ENCODE results near the gene STARD5.

The STARD5 gene

DNA sequence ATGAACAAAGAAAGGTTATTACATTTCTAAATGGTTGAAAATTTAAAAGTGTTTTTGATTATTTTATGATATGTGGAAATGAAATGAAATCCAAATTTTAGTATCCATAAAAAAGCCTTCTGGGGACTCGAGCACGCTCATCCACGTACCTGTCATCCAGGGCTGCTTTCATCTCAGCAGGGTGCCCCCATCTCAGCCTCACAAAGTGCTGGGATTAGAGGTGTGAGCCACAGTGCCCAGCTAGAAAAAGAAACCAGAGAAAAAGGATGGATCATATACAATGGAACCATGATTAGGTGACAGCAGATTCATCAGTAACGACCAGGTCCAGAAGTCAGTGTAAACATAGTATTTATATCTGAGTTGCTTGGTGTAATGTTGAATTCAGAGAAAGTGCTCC lies 49.7 kb downstream of the STARD5 start:
- no peak for DNase-seq (ENCODE audit: low spot score)

DNA sequence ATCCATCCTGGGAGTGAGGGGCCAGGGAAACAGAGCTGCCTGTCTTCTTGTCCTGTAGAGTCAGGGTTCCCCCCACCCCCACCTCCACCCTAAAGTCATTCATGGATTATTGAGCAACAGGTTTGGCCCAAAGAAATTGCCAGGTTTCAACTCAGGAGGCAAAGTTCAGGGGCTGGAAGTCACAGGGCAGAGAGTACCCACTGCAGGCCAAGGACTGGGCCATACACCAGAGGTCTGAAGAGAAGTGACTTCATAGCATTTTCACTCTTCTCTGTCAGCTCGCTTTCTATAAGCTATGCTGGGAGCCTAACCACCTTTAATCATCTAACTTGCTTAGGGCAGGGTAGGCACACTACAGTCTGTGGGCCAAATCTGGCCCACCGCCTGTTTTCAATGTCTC lies 50.1 kb downstream of the STARD5 start:
- DNase-seq (ENCODE audit: low spot score) = no peak

DNA sequence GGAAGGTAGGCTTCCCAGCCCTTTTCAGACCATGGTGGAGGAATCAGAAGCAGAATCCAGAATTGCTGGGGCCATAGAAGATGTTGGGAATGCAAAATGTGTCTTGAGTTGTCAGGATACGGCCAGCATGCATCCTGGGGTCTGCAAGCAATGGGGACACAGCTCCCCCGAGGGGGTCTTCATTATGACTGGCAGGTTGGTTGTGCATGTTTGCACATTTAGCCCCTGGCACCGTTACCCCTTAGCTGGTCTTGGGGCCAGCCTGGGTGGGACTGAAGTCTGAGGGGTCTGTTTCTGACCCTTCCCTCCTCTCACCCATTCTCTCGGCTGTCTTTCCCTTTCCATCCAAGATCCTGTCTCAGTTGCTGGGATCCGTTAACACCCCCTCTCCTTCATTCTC lies 50.7 kb downstream of the STARD5 start:
- DNase-seq (ENCODE audit: low spot score) = no peak

DNA sequence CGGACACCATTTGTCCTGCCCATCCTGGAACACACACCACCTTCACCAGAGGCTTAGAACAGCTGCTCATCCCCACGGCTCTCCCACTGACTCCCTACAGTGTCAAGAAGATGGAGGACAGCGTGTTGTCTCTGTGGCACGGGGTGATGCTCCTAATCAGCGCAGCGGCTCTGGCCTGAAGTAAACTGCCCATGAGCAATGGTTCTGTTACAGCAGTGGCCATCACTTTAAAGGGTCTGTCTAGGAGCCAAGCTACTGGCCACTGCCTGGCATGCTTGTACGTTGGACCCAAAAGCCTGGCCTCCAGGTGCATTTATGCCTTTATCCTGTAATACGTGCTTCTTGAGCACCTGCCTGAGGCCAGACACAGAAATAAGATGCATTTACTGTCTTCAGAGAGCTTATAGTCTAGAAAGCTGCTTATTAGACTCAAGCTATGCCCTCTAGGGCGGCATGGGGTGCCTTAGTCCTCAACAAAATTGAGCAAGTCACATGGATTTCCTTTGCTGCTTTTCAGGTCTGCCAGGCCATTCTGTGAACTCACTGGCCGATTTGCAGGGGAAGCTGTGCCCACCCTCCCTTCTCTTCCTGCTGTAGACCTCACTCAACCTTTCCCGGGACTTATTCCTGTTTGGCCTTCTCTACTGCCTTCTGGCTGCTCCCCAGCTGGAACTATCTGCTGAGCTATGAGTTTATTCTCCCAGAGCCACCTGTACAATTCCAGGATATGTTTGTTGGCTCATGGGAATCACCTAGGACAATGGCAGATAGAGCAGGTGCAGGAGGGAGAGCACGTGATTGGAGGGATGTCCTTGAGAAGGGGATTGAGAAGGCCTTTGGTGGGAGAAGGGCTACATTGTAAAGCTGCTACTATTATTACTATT lies 51.9 kb downstream of the STARD5 start:
- DNase-seq (ENCODE audit: low spot score) = no peak

DNA sequence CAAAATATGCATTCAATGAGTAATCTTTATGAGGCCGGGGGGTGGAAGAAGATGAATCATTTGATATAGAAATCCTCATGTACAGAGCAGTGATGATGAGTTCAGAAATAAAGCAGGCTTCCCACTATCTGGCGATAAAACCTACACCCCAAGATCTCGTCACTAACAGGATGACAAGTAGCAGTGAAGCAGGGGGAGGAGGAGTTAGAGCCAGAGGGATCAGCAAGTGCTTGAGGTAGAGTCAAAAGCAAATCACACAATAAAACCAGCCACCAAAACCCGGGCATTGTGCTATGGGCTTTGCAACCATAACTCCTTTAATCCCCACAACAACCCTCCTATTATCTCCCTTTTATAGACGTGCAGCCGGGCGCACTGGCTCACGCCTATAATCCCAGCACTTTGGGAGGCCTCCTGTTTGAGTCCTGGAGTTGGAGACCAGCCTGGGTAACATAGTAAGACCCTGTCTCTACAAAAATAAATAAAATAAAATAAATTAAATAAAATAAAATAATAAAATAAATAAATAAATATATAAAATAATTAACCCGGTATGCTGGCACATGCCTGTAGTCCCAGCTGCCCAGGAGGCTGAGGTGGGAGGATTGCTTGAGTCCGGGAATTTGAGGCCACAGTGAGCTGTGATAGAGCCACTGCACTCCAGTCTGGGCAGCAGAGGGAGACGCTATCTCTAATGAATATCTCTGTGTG lies 53.0 kb downstream of the STARD5 start:
- no peak for DNase-seq (ENCODE audit: low spot score)

DNA sequence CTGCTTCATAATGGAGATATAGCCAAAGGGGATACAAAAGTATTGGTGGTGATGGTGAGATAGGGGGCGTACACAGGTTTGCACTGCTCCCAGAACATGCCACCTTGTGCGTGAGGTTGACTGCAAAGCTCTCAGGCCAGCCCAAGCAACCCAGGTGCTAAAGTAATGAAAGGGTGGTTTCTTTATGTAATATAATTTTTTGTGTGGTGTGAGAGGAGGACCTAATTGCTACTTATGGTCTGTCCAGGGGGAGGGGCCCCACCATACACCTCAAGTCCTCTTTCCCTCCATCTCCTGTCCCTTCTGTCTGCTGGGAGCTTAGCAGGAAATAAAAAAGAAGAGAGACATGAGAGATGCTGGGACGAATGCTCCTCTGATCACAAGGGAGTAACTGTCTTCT lies 53.8 kb downstream of the STARD5 start:
- DNase-seq (ENCODE audit: low spot score) = no peak

DNA sequence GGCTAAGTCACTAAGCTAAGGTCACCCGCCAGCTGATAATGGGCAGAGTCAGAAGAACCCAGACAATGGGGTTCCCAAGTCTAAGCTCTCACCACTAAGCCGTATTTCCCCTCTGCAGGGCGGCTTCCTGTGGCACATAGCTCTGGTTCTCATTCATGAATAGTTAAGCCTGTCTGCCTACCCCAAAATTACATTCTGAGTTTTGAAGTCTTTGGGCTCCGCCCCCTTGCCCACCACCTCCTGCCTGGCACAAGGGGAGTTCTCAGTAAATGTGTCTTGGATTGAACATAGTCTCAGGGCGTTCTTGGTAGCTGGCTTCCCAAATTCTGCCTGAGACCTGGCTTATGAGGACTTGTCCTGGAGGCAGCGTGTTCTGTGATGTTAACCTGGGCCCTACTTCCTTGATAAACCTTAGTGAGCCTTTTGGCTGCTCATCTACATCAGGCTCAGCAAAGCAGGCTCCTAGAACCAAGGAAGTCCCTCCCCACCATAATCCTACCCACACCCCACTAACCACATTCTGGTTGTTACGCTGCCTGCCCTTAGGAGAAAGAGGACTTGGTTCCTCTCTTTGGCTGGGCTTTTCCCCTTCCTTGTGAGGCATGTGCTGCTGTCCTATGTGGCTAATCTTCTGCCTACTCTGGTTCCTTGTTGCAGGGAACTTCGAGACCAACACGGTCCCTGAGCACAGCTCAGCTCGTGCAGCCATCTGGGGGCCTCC lies 54.9 kb downstream of the STARD5 start:
- DNase-seq (ENCODE audit: low spot score) = no peak

DNA sequence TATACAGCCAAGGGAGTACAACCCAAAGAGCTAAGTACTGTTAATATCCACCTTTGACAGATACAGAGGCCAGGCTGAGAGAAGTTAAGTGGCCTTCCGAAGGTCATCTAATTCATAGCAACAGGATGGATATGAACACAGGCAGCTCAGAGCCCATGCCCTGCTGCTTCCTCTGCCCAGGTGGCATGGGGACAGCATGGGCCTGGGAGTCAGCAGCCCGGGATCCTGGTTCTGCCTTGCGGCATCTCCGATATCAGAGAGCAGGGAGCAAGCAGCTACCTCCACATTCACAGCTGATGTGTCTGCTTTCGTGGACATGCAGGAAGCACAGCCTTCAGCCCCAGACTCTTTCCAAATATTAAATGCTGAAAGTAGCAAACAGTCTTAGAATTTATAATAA lies 55.6 kb downstream of the STARD5 start:
- no peak for DNase-seq (ENCODE audit: low spot score)

DNA sequence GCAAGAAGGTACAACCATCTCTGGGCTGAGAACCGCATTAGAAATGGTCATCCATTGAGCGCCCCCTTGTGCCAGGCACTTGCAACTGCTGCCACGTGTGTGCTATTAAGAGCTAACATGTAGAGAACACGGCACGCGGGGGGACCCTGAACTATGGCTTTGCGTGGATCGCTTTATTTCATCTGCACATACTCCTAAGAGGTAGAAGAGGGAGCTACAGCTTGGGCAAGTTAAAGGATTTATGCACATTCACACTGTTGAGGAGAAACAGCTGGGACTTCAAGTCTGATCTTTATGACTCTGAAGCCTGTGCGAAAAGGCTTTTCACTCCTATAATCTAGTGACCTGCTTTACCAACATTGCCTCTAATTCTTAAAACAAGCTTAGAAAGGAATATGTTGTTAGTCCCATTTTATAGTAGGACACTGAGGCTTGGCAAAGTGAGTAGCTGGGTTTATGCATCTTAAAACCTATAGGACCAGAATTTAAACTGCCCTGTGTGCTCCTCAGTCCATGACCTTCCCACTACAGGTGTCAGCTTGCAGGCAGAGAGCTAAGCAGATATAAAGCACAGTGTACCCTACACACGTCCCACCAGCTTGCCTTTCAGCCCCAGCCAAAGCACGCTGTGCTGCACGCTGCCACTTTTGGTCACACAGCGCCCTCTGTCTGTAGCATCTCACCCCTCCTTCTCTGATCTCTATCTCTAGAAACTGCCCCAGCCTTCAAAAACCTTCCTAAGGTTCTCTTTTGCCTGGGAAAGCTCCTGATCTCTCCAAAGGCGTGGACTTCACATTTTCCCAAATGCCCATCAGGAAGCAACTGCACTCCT lies 57.8 kb downstream of the STARD5 start:
- DNase-seq (ENCODE audit: low spot score) = peak; percentile 85

DNA sequence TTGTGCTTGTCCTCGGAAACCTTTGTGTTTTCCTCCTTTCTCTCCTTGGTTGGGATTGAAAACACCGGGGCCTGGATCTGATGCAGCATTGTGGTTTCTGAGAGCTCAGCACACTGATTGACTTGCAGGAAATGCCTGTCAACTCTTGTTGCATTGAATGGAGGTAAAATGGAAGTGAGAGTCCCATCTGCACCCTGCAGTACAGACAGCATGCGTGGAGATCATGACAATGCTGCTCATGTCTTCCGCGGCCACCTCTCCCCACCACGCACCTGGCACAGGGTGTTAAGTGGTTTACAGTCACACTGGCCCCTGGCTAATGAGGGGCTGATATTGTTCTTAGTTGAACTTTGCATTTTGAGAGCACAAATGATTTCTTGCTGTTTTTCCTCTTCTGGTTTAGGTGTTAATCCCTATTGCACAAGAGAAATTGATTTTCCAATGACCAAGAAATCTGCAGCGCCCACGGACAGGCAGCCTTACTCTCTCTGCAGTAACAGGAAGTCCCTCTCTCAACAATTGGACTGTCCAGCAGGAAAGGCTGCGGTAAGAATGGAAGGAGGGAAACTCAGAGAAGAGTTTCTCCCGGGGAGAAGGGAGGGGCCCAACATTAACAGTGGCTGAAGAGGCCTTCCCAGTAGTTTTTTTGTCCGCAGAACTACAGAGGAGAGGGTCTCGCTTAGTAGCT lies 58.5 kb downstream of the STARD5 start:
- no peak for DNase-seq (ENCODE audit: low spot score)

DNA sequence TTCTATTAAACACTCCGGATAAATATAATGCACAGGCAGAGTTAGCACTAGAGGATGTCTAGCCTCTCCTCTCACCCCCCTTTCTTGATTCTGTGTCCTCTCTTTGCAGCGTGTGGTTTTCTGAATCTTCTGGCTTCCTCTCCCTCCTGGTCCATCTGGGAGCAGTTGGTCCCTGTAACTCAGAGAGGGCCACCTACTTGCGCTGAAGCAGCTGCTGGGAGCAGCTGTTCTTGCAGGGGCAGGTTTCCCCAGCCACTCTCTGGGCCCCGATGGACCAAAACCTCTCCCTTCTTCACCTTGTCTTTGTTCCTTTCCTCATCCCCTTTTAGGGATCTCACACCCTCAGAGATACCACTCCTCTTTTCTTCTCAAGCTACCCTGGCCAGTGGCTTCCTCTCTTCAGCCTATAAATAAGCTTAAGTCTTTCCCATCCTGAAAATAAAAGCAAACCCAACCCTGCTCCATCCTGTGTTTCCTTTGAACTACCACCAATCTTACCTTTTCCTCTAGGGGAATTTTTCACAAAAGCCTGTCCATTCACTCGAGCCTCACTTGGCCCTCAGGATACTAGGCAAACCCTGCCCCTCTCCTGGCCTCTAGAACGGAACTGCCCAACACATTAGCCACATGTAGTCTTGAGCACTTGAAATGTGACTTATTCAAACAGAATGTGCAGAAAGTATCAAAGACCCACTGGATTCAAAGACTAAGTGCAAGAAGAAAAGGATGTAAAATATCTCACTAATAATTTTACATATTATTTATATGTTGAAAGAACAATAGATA lies 59.7 kb downstream of the STARD5 start:
- no peak for DNase-seq (ENCODE audit: low spot score)

DNA sequence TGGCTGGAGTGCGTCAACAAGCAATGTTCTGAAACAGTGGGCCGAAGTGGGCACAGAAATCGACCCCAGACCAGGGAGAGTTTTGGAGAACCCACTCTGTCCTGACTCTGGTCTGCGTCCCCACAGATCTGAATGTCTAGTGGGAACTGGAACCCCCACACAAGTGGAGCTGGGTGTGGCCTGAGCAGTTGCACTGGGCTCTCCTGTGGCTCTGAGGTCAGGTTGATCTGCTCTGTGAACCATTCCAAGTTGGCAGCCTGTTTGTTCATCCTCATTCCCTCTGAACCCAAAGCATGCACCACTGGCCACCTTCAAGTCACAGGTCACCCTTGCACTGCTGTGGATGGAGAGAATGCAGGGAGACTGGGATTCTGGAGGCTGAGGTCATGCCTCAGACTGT lies 60.5 kb downstream of the STARD5 start:
- no peak for DNase-seq (ENCODE audit: low spot score)

DNA sequence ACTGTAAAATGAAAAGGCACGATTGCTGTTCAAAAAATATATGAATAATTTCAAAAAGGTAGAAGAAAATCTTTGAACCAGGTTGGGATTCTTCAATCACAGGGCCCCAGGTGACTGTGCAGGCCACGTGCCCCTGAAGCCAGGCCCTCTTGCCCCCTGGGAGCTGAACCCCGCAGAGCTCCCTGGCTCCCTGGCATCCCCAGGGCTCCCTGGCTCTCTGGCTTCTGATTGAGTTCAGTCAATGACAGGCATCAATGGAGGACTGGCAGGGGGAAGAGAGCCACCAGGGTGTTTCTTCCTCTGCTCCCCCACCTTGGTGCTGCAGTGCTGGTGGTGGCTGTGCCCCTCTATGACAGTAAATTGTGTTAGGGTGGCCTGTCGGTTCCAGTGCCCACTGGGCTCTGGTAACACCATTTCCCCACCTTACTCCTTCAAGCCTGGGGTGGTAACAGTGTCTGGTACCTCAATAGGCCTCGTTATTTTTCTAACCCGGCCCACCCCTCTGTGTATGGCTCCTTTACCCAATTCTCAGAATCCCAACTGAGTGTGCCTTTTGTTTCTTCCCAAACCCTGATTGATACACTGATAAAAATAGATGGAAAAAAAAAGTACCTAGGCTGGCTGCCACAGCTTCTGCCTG lies 62.6 kb downstream of the STARD5 start:
- no peak for DNase-seq (ENCODE audit: low spot score)

DNA sequence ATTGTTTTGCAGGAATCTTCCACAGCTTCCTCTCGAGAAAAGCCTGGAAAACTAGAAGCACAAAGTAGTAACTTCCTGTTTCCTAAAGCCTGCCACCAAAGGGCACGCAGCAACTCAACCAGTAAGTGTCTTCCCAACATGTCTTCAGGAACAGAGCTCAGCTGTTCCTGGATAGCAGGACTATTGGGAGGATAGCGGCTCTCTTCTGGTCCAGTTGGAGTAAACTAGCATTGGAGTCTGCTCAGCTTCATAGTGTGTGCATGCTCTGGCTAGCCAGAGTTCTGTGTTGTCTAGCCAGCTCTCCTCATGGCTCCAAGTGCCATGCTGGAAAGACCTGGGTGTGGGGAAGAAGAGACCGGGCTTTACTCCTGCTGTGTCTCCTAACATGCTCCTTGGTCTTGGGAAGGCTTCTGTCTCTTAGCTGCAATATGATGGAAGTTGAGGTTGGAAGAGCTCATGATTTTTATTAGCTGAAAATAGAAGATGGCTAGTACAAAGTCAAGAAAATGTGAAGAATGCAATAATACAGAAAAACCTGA lies 64.1 kb downstream of the STARD5 start:
- DNase-seq (ENCODE audit: low spot score) = no peak

All from HuH-7 (cell line).